Esophagus squamous epithelium (tissue), 5 donors: ENCODE measurements around the gene MEGF9. TPM values are rescaled to one million over a fixed set of nuclear protein-coding genes. Genes with fewer than 3 reads are reported as not detected.

Source experiments
- DNase-seq: peaks from one replicate; lab custom pipeline; 2025; lab: John Stamatoyannopoulos, UW
- H3K27ac ChIP-seq, 4 donors: fragments of 200-600 bp; sonication (generic); one replicate each; pipeline ENCODE4 v1.5.1; 2016 to 2019; ENCODE audit warnings: mild to moderate bottlenecking in 1 of 4
- H3K27me3 ChIP-seq, 4 donors: fragments of 200-600 bp; sonication (generic); 1 replicate in 3 of 4; 2 replicates in 1 of 4; pipeline versions ENCODE4 v1.5.1 to v1.6.0; 2017 to 2021; ENCODE audit warnings: antibody characterized with exemption in 1 of 4
- H3K36me3 ChIP-seq, 3 donors: fragments of 200-600 bp; sonication (generic); one replicate each; pipeline ENCODE4 v1.5.1; 2016 to 2019
- H3K4me1 ChIP-seq, 3 donors: fragments of 200-600 bp; sonication (generic); one replicate each; pipeline ENCODE4 v1.5.1; 2017 to 2019
- H3K4me3 ChIP-seq, 4 donors: fragments of 200-600 bp; sonication (generic); 1 replicate in 3 of 4; 2 replicates in 1 of 4; pipeline ENCODE4 v1.5.1; 2016 to 2019; ENCODE audit warnings: mild to moderate bottlenecking in 2 of 4, moderate library complexity in 1 of 4
- H3K9me3 ChIP-seq, 3 donors: fragments of 200-600 bp; sonication (generic); one replicate each; pipeline ENCODE4 v1.5.1; 2016 to 2019
- CTCF ChIP-seq, 6 experiments: fragments of 450-650 bp in 4 of 6; fragments of 200-600 bp in 2 of 6; sonication (generic) in 2 of 6; IDR thresholded peaks; one replicate each; pipeline ENCODE4 v1.5.1; 2016 to 2019; ENCODE audit warnings: antibody characterized with exemption in 6 of 6, mild to moderate bottlenecking in 4 of 6, moderate library complexity in 4 of 6
- POLR2A ChIP-seq, 4 donors: fragments of 450-650 bp; IDR thresholded peaks; one replicate each; pipeline ENCODE4 v1.6.1; 2017; ENCODE audit warnings: antibody characterized with exemption in 4 of 4, mild to moderate bottlenecking in 4 of 4, moderate library complexity in 3 of 4
- WGBS, 2 donors: methylation state at CpG; one replicate each; pipeline ENCODE4 v1.1.5; 2018; 5-methylcytosine and 5-hydroxymethylcytosine counted together
- intact Hi-C: fragments of 100-400 bp; cut with DNase I; formaldehyde crosslinking; loops from one replicate; pipeline ENCODE4 v1.15.0; 2022
- total RNA-seq, 4 donors: library from RNA; depleted of rRNA; stranded (reverse); fragments of >200 nt; gene quantifications; one replicate each; pipeline ENCODE4 v1.1.0, GENCODE V29; 2016
- donor health status: DM: yes; HTN: yes; CAD: no.

The MEGF9 gene
- total RNA-seq, 4 donors from 2014 or later: 16.2 to 20.8 (median 18.0) TPM

GRCh38 chr9:120628207-120628924 lies 85.9 kb downstream of the MEGF9 start:
- H3K4me3 ChIP-seq: no peak overlapping the region
- TF ChIP-seq CTCF (IDR thresholded peaks at IDR 0.05): no peak
- TF ChIP-seq POLR2A (IDR thresholded peaks at IDR 0.05): no peak
- no peak for DNase-seq
- intact Hi-C loops: no loop called here
- no peaks in the 10 kb centered on the region for H3K27me3 ChIP-seq
- H3K27ac ChIP-seq: peak overlapping the region in 1 of 4 donors; percentile 47
- H3K36me3 ChIP-seq: no peaks in the 10 kb centered on the region
- 60 to 69% methylated on average over 4 of the region's 4 CpGs for WGBS, 2 donors
- no peaks in the 10 kb centered on the region for H3K9me3 ChIP-seq
- H3K4me1 ChIP-seq: peaks cover 0 to 36% (median 10%) of the 10 kb centered on the region in 3 donors

GRCh38 chr9:120627073-120627472 lies 87.2 kb downstream of the MEGF9 start:
- no peak for DNase-seq
- peaks cover 0 to 36% (median 10%) of the 10 kb centered on the region in 3 donors for H3K4me1 ChIP-seq
- no peak overlapping the region for H3K27ac ChIP-seq
- no peaks in the 10 kb centered on the region for H3K9me3 ChIP-seq
- no peaks in the 10 kb centered on the region for H3K27me3 ChIP-seq
- intact Hi-C loops: no loop called here
- 49 to 53% methylated on average over 2 of the region's 2 CpGs for WGBS, 2 donors
- no peak overlapping the region for H3K4me3 ChIP-seq
- H3K36me3 ChIP-seq: peaks cover 0 to 5% (median 0%) of the 10 kb centered on the region in 3 donors
- TF ChIP-seq POLR2A (IDR thresholded peaks at IDR 0.05) (no peak), CTCF (IDR thresholded peaks at IDR 0.05) (no peak)

- no peak overlapping the region for H3K27ac ChIP-seq
- WGBS, 2 donors: 71% methylated on average over 1 of the region's 1 CpG
- intact Hi-C loops: no loop called here
Observed at GRCh38 chr9:120626512-120626911, 87.8 kb downstream of the MEGF9 start.

GRCh38 chr9:120625222-120625621 lies 89.0 kb downstream of the MEGF9 start:
- 88 to 100% methylated on average over 3 to 6 of the region's 6 CpGs for WGBS, 2 donors
- Histone ChIP-seq H3K9me3 (no peaks in the 10 kb centered on the region), H3K4me1 (peaks cover 0 to 38% (median 10%) of the 10 kb centered on the region in 3 donors), H3K27ac (peak overlapping the region in 2 of 4 donors; percentile 20 to 40), H3K4me3 (no peak overlapping the region), H3K36me3 (peaks cover 0 to 11% (median 0%) of the 10 kb centered on the region in 3 donors), H3K27me3 (no peaks in the 10 kb centered on the region)
- intact Hi-C loops: no loop called here
- DNase-seq: no peak
- no peak for TF ChIP-seq POLR2A (IDR thresholded peaks at IDR 0.05)
- TF ChIP-seq CTCF (IDR thresholded peaks at IDR 0.05): no peak

More at GRCh38 chr9:120626512-120626911, 87.8 kb downstream of the MEGF9 start:
- TF ChIP-seq CTCF (IDR thresholded peaks at IDR 0.05) (no peak), POLR2A (IDR thresholded peaks at IDR 0.05) (no peak)
- DNase-seq: no peak
- Histone ChIP-seq H3K4me3 (no peak overlapping the region), H3K36me3 (peaks cover 0 to 11% (median 0%) of the 10 kb centered on the region in 3 donors), H3K27me3 (no peaks in the 10 kb centered on the region), H3K4me1 (peaks cover 0 to 36% (median 10%) of the 10 kb centered on the region in 3 donors), H3K9me3 (no peaks in the 10 kb centered on the region)

GRCh38 chr9:120622790-120623189 lies 91.5 kb downstream of the MEGF9 start:
- intact Hi-C loops: no loop called here
- DNase-seq: no peak
- no peak overlapping the region for H3K4me3 ChIP-seq
- H3K27ac ChIP-seq: no peak overlapping the region
- peaks cover 0 to 30% (median 5%) of the 10 kb centered on the region in 3 donors for H3K4me1 ChIP-seq
- no peak for TF ChIP-seq POLR2A (IDR thresholded peaks at IDR 0.05)
- no peak for TF ChIP-seq CTCF (IDR thresholded peaks at IDR 0.05)
- H3K36me3 ChIP-seq: peaks cover 0 to 19% (median 0%) of the 10 kb centered on the region in 3 donors
- H3K9me3 ChIP-seq: no peaks in the 10 kb centered on the region
- no peaks in the 10 kb centered on the region for H3K27me3 ChIP-seq
